ENCODE data around the gene AHI1. TPM values are rescaled to one million over a fixed set of nuclear protein-coding genes. Genes with fewer than 3 reads are reported as not detected.
"Not testable (repeated sequence)": the region's sequence is repeated elsewhere in the genome, so short reads cannot be mapped to it uniquely, and the experiment has no call there.

Gene AHI1
- total and polyA plus RNA-seq, 3 donors from 2014 or later: 33.9 to 93.1 (median 56.4) TPM

- no peak for TF ChIP-seq CTCF (IDR thresholded peaks at IDR 0.05)
- TF ChIP-seq POLR2A (IDR thresholded peaks at IDR 0.05): no peak
- no peaks in the 10 kb centered on the region for H3K9me3 ChIP-seq
- intact Hi-C loops (cut with DNase I; ENCODE audit: low total_unique reads): no loop called here
- no peak overlapping the region for H3K4me3 ChIP-seq
- H3K27me3 ChIP-seq: no peaks in the 10 kb centered on the region
- no peak overlapping the region for H3K27ac ChIP-seq
- H3K36me3 ChIP-seq (ENCODE audit: low read depth, missing control alignments): no peaks in the 10 kb centered on the region
- WGBS, 2 donors: 94 to 97% methylated on average over 10 of the region's 10 CpGs
- H3K4me1 ChIP-seq: peaks cover 7% of the 10 kb centered on the region
- DNase-seq: no peak
These were observed 4.2 kb downstream of the AHI1 start for GRCh38 chr6:135493218-135493961.

- H3K4me1 ChIP-seq: no peaks in the 10 kb centered on the region
- intact Hi-C loops (cut with DNase I; ENCODE audit: low total_unique reads): no loop called here
- DNase-seq: no peak
- H3K36me3 ChIP-seq (ENCODE audit: low read depth, missing control alignments): no peaks in the 10 kb centered on the region
- H3K9me3 ChIP-seq: no peaks in the 10 kb centered on the region
- H3K4me3 ChIP-seq: no peak overlapping the region
- H3K27ac ChIP-seq: no peak overlapping the region
- H3K27me3 ChIP-seq: no peaks in the 10 kb centered on the region
- no peak for TF ChIP-seq POLR2A (IDR thresholded peaks at IDR 0.05)
- TF ChIP-seq CTCF (IDR thresholded peaks at IDR 0.05): no peak
- WGBS, 2 donors: 94 to 95% methylated on average over 3 of the region's 3 CpGs
These were observed 7.2 kb downstream of the AHI1 start for GRCh38 chr6:135490381-135490780.

GRCh38 chr6:135488023-135488422 lies 9.5 kb downstream of the AHI1 start:
- no peaks in the 10 kb centered on the region for H3K4me1 ChIP-seq
- H3K9me3 ChIP-seq: no peaks in the 10 kb centered on the region
- H3K27me3 ChIP-seq: no peaks in the 10 kb centered on the region
- DNase-seq: no peak
- intact Hi-C loops (cut with DNase I; ENCODE audit: low total_unique reads): no loop called here
- H3K27ac ChIP-seq: no peak overlapping the region
- 92 to 93% methylated on average over 3 of the region's 3 CpGs for WGBS, 2 donors
- no peak overlapping the region for H3K4me3 ChIP-seq
- no peaks in the 10 kb centered on the region for H3K36me3 ChIP-seq (ENCODE audit: low read depth, missing control alignments)
- no peak for TF ChIP-seq POLR2A (IDR thresholded peaks at IDR 0.05)
- TF ChIP-seq CTCF (IDR thresholded peaks at IDR 0.05): no peak

GRCh38 chr6:135483903-135484302 lies 13.6 kb downstream of the AHI1 start:
- DNase-seq; H3K9me3 ChIP-seq; intact Hi-C loops (cut with DNase I; ENCODE audit: low total_unique reads); H3K4me3 ChIP-seq; H3K4me1 ChIP-seq; H3K36me3 ChIP-seq (ENCODE audit: low read depth, missing control alignments); H3K27me3 ChIP-seq; H3K27ac ChIP-seq: not testable (repeated sequence)
- 90 to 100% methylated on average over 2 of the region's 2 CpGs for WGBS, 2 donors

GRCh38 chr6:135481783-135482369 lies 15.7 kb downstream of the AHI1 start:
- no peak for TF ChIP-seq CTCF (IDR thresholded peaks at IDR 0.05)
- TF ChIP-seq POLR2A (IDR thresholded peaks at IDR 0.05): no peak
- H3K36me3 ChIP-seq (ENCODE audit: low read depth, missing control alignments): no peaks in the 10 kb centered on the region
- DNase-seq: no peak
- no peak overlapping the region for H3K4me3 ChIP-seq
- intact Hi-C loops (cut with DNase I; ENCODE audit: low total_unique reads): no loop called here
- no peaks in the 10 kb centered on the region for H3K27me3 ChIP-seq
- 96 to 97% methylated on average over 3 of the region's 3 CpGs for WGBS, 2 donors
- no peaks in the 10 kb centered on the region for H3K9me3 ChIP-seq
- H3K4me1 ChIP-seq: no peaks in the 10 kb centered on the region
- no peak overlapping the region for H3K27ac ChIP-seq

All from testis (tissue), 3 donors.